ENCODE data around the gene CNGB1.

Gene CNGB1

GRCh38 chr16:57956924-57957672 lies 13.8 kb downstream of the CNGB1 start:
- DNase-seq (no peak), ATAC-seq (ENCODE audit: insufficient read depth, low read depth) (no peak)
- Histone ChIP-seq H3K36me3 (ENCODE audit: insufficient read depth, low read length) (no peaks in the 10 kb centered on the region), H3K9ac (ENCODE audit: low read depth, low read length) (no peak overlapping the region), H2AFZ (ENCODE audit: low read depth, low read length) (no peak overlapping the region), H3K9me3 (ENCODE audit: insufficient read depth, low read length, severe bottlenecking) (no peaks in the 10 kb centered on the region), H4K20me1 (ENCODE audit: insufficient read depth, low read length) (no peaks in the 10 kb centered on the region; the same call in 1 of the 2 replicates), H3K27ac (ENCODE audit: low read length) (no peak overlapping the region), H3K4me2 (ENCODE audit: insufficient read depth, low read length) (no peak overlapping the region), H3K4me3 (ENCODE audit: low read depth in 1 of 2, low read length in 2 of 2) (no peak overlapping the region), H3K4me1 (ENCODE audit: insufficient read depth, low read length) (no peaks in the 10 kb centered on the region), H3K79me2 (ENCODE audit: insufficient read depth, low read length) (no peaks in the 10 kb centered on the region), H3K27me3 (ENCODE audit: insufficient read depth, low read length, poor library complexity) (no peaks in the 10 kb centered on the region)
- no peak for TF ChIP-seq CTCF (IDR thresholded peaks at IDR 0.05; ENCODE audit: borderline replicate concordance, extremely low read depth, low read length, poor library complexity, severe bottlenecking)
- TF ChIP-seq EZH2 (IDR thresholded peaks at IDR 0.05; ENCODE audit: borderline replicate concordance, low read depth, low read length, severe bottlenecking): no peak

GRCh38 chr16:57956270-57956808 lies 14.6 kb downstream of the CNGB1 start:
- Histone ChIP-seq H2AFZ (ENCODE audit: low read depth, low read length) (no peak overlapping the region), H3K9ac (ENCODE audit: low read depth, low read length) (no peak overlapping the region), H3K79me2 (ENCODE audit: insufficient read depth, low read length) (no peaks in the 10 kb centered on the region), H3K4me2 (ENCODE audit: insufficient read depth, low read length) (no peak overlapping the region), H3K4me1 (ENCODE audit: insufficient read depth, low read length) (no peaks in the 10 kb centered on the region), H3K4me3 (ENCODE audit: low read depth in 1 of 2, low read length in 2 of 2) (no peak overlapping the region), H3K36me3 (ENCODE audit: insufficient read depth, low read length) (no peaks in the 10 kb centered on the region), H3K9me3 (ENCODE audit: insufficient read depth, low read length, severe bottlenecking) (no peaks in the 10 kb centered on the region), H4K20me1 (ENCODE audit: insufficient read depth, low read length) (no peaks in the 10 kb centered on the region), H3K27me3 (ENCODE audit: insufficient read depth, low read length, poor library complexity) (no peaks in the 10 kb centered on the region), H3K27ac (ENCODE audit: low read length) (no peak overlapping the region)
- ATAC-seq (ENCODE audit: insufficient read depth, low read depth) (no peak), DNase-seq (no peak)
- no peak for TF ChIP-seq EZH2 (IDR thresholded peaks at IDR 0.05; ENCODE audit: borderline replicate concordance, low read depth, low read length, severe bottlenecking)
- TF ChIP-seq CTCF (IDR thresholded peaks at IDR 0.05; ENCODE audit: borderline replicate concordance, extremely low read depth, low read length, poor library complexity, severe bottlenecking): no peak

GRCh38 chr16:57955572-57956188 lies 15.2 kb downstream of the CNGB1 start:
- H3K4me3 ChIP-seq (ENCODE audit: low read depth in 1 of 2, low read length in 2 of 2): no peak overlapping the region
- DNase-seq (no peak), ATAC-seq (ENCODE audit: insufficient read depth, low read depth) (no peak)
- no peaks in the 10 kb centered on the region for H3K36me3 ChIP-seq (ENCODE audit: insufficient read depth, low read length)
- no peaks in the 10 kb centered on the region for H3K4me1 ChIP-seq (ENCODE audit: insufficient read depth, low read length)
- H4K20me1 ChIP-seq (ENCODE audit: insufficient read depth, low read length): no peaks in the 10 kb centered on the region
- H3K79me2 ChIP-seq (ENCODE audit: insufficient read depth, low read length): no peaks in the 10 kb centered on the region
- H2AFZ ChIP-seq (ENCODE audit: low read depth, low read length): no peak overlapping the region
- no peaks in the 10 kb centered on the region for H3K9me3 ChIP-seq (ENCODE audit: insufficient read depth, low read length, severe bottlenecking)
- no peak overlapping the region for H3K4me2 ChIP-seq (ENCODE audit: insufficient read depth, low read length)
- H3K9ac ChIP-seq (ENCODE audit: low read depth, low read length): no peak overlapping the region
- H3K27me3 ChIP-seq (ENCODE audit: insufficient read depth, low read length, poor library complexity): no peaks in the 10 kb centered on the region
- H3K27ac ChIP-seq (ENCODE audit: low read length): no peak overlapping the region
- TF ChIP-seq CTCF (IDR thresholded peaks at IDR 0.05; ENCODE audit: borderline replicate concordance, extremely low read depth, low read length, poor library complexity, severe bottlenecking) (no peak), EZH2 (IDR thresholded peaks at IDR 0.05; ENCODE audit: borderline replicate concordance, low read depth, low read length, severe bottlenecking) (no peak)

All from DND-41 (cell line).